HG03342 (cell line): ENCODE results near the gene IFNL3.
A peak's percentile ranks its signal among the peaks of the same experiment; 100 is the strongest.
"Not testable (repeated sequence)": the region's sequence is repeated elsewhere in the genome, so short reads cannot be mapped to it uniquely, and the experiment has no call there.

Source experiments
- ATAC-seq: cut with Tn5 transposase; IDR thresholded peaks from one replicate; pipeline ENCODE4 v1.9.1; 2021; ENCODE audit warnings: mild to moderate bottlenecking, moderate library complexity; ENCODE audit not compliant: unreplicated experiment

The IFNL3 gene

GRCh38 chr19:39253374-39254149, 8.8 kb upstream of the IFNL3 start:
- ATAC-seq: no peak

- ATAC-seq: no peak
Observed at GRCh38 chr19:39252458-39252857, 7.7 kb upstream of the IFNL3 start.

GRCh38 chr19:39251846-39252245, 7.0 kb upstream of the IFNL3 start:
- ATAC-seq: no peak

- ATAC-seq: no peak
Observed at GRCh38 chr19:39251081-39251480, 6.3 kb upstream of the IFNL3 start.

- no peak for ATAC-seq
Observed at GRCh38 chr19:39248806-39249205, 4.0 kb upstream of the IFNL3 start, which contains the start of gene IFNL4. TSS of gene IFNL4 (minus strand) at chr19:39248856.

- no peak for ATAC-seq
Observed at GRCh38 chr19:39247701-39248664, 3.2 kb upstream of the IFNL3 start.

GRCh38 chr19:39246951-39247669, 2.3 kb upstream of the IFNL3 start:
- no peak for ATAC-seq

GRCh38 chr19:39245166-39245565, 360 bp upstream of the IFNL3 start:
- not testable (repeated sequence) for ATAC-seq

GRCh38 chr19:39243741-39244140, 1.1 kb downstream of the IFNL3 start:
- not testable (repeated sequence) for ATAC-seq

- ATAC-seq: no peak
Observed at GRCh38 chr19:39240421-39240820, 4.4 kb downstream of the IFNL3 start.

- no peak for ATAC-seq
Observed at GRCh38 chr19:39238944-39239343, 5.9 kb downstream of the IFNL3 start.

- no peak for ATAC-seq
Observed at GRCh38 chr19:39238209-39238608, 6.6 kb downstream of the IFNL3 start.

GRCh38 chr19:39237200-39238184, 7.3 kb downstream of the IFNL3 start:
- ATAC-seq: peak; percentile 58

- no peak for ATAC-seq
Observed at GRCh38 chr19:39236527-39236926, 8.3 kb downstream of the IFNL3 start.

GRCh38 chr19:39232708-39233107, 12.1 kb downstream of the IFNL3 start:
- no peak for ATAC-seq

GRCh38 chr19:39230096-39230764, 14.6 kb downstream of the IFNL3 start:
- ATAC-seq: no peak

- no peak for ATAC-seq
Observed at GRCh38 chr19:39224910-39225309, 19.9 kb downstream of the IFNL3 start.

GRCh38 chr19:39223703-39224279, 21.0 kb downstream of the IFNL3 start:
- ATAC-seq: no peak

- not testable (repeated sequence) for ATAC-seq
Observed at GRCh38 chr19:39219108-39219507, 25.7 kb downstream of the IFNL3 start.
